Measurements from ENCODE around the gene GCSAML.

DNA sequence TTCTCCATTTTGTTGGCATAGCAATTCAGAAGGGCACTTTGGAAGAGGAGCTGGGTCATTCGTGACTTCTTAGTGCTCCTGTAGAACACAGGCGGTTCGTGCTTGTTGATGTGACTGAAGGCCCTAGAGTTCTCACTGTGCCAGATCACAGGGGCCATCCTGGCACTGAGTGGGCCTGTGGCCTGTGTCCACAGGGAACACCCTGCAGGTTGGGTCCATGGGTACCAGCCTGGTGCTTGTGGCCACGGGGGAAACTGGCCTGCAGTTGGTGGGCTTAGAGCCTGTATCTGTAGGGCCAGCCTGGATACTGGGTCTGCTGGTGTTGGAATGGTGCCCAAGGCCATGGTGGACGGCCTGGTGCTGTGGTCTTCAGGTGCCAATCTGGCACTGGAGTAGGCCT lies 65.7 kb downstream of the GCSAML start:
- no peak for TF ChIP-seq ZNF658 (tag by site-specific recombination; IDR thresholded peaks at IDR 0.05)
- no peak for TF ChIP-seq ZNF274 (IDR thresholded peaks at IDR 0.05; ENCODE audit: low read length)
- no peak for TF ChIP-seq ZNF274 (tag by site-specific recombination; IDR thresholded peaks at IDR 0.05; ENCODE audit: borderline replicate concordance)
- no peak for TF ChIP-seq PRDM1 (tag by site-specific recombination; IDR thresholded peaks at IDR 0.05)
- no peak for TF ChIP-seq ZNF10 (tag by site-specific recombination; IDR thresholded peaks at IDR 0.05)
- no peak for TF ChIP-seq ZBTB7A (tag by site-specific recombination; IDR thresholded peaks at IDR 0.05; ENCODE audit: low read depth)
- no peak for TF ChIP-seq ZNF24 (tag by site-specific recombination; IDR thresholded peaks at IDR 0.05)
- TF ChIP-seq ZNF660 (tag by site-specific recombination; IDR thresholded peaks at IDR 0.05) = no peak
- TF ChIP-seq ZNF202 (tag by site-specific recombination; IDR thresholded peaks at IDR 0.05; ENCODE audit: borderline replicate concordance) = no peak
- TF ChIP-seq, protein P1, sequence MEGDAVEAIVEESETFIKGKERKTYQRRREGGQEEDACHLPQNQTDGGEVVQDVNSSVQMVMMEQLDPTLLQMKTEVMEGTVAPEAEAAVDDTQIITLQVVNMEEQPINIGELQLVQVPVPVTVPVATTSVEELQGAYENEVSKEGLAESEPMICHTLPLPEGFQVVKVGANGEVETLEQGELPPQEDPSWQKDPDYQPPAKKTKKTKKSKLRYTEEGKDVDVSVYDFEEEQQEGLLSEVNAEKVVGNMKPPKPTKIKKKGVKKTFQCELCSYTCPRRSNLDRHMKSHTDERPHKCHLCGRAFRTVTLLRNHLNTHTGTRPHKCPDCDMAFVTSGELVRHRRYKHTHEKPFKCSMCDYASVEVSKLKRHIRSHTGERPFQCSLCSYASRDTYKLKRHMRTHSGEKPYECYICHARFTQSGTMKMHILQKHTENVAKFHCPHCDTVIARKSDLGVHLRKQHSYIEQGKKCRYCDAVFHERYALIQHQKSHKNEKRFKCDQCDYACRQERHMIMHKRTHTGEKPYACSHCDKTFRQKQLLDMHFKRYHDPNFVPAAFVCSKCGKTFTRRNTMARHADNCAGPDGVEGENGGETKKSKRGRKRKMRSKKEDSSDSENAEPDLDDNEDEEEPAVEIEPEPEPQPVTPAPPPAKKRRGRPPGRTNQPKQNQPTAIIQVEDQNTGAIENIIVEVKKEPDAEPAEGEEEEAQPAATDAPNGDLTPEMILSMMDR (tag by site-specific recombination; IDR thresholded peaks at IDR 0.05) = no peak

All from HEK293 (cell line).